Stomach (tissue), 4 donors: Measurements from ENCODE around the gene OLIG2.

Experiments
- POLR2A ChIP-seq, 4 donors: fragments of 450-650 bp; IDR thresholded peaks; one replicate each; pipeline ENCODE4 v1.6.1; 2016; ENCODE audit warnings: antibody characterized with exemption in 4 of 4, control low read depth in 2 of 4, mild to moderate bottlenecking in 1 of 4, moderate library complexity in 1 of 4
- TF ChIP-seq, protein P1 (sequence below), 7 experiments: fragments of 450-650 bp in 4 of 7; fragments of 200-600 bp in 3 of 7; sonication (generic) in 3 of 7; IDR thresholded peaks; one replicate each; pipeline ENCODE4 v1.5.1; 2016 to 2019; ENCODE audit warnings: antibody characterized with exemption in 7 of 7, control low read depth in 2 of 7, mild to moderate bottlenecking in 1 of 7

DNA sequence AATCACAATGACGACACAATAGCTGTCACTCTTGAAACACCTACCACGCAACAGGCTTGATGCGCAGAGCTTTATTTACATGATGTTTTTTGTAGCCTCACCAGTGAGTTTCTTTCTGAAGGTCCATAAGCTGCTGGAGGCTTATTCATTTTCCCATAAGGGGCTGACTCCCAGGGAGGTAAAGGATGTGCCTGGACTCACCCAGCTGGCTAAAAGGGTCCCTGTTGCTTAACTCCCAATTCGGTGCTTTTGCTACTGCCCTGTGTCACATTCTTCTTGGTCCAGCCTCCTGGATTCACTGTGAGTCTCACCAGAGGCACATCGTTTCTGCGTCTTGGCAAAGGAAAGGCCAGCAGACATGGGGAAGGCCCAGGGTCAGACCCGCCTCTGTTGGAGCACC lies 44.6 kb upstream of the OLIG2 start:
- TF ChIP-seq, protein P1, sequence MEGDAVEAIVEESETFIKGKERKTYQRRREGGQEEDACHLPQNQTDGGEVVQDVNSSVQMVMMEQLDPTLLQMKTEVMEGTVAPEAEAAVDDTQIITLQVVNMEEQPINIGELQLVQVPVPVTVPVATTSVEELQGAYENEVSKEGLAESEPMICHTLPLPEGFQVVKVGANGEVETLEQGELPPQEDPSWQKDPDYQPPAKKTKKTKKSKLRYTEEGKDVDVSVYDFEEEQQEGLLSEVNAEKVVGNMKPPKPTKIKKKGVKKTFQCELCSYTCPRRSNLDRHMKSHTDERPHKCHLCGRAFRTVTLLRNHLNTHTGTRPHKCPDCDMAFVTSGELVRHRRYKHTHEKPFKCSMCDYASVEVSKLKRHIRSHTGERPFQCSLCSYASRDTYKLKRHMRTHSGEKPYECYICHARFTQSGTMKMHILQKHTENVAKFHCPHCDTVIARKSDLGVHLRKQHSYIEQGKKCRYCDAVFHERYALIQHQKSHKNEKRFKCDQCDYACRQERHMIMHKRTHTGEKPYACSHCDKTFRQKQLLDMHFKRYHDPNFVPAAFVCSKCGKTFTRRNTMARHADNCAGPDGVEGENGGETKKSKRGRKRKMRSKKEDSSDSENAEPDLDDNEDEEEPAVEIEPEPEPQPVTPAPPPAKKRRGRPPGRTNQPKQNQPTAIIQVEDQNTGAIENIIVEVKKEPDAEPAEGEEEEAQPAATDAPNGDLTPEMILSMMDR (IDR thresholded peaks at IDR 0.05), result no peak
- TF ChIP-seq POLR2A (IDR thresholded peaks at IDR 0.05), result no peak
